Breast epithelium (tissue), 3 donors: ENCODE data around the gene CAMK1G.

ENCODE experiments used
- CTCF ChIP-seq, 3 donors: fragments of 450-650 bp; IDR thresholded peaks; one replicate each; pipeline ENCODE4 v1.5.1; 2016 to 2017; ENCODE audit warnings: antibody characterized with exemption in 3 of 3, mild to moderate bottlenecking in 3 of 3, moderate library complexity in 3 of 3
- POLR2AphosphoS5 ChIP-seq, 3 donors: sonication (generic); formaldehyde crosslinking; IDR thresholded peaks; one replicate each; pipeline ENCODE4 v1.6.1; 2017; ENCODE audit warnings: antibody characterized with exemption in 3 of 3

GRCh38 chr1:209552406-209553264 lies 30.9 kb upstream of the CAMK1G start:
- TF ChIP-seq POLR2AphosphoS5 (IDR thresholded peaks at IDR 0.05) (no peak), CTCF (IDR thresholded peaks at IDR 0.05) (no peak)
